HepG2 (cell line): ENCODE results near the gene B9D2. TPM values are rescaled to one million over a fixed set of nuclear protein-coding genes. Genes with fewer than 3 reads are reported as not detected.
A peak's percentile ranks its signal among the peaks of the same experiment; 100 is the strongest.

Experiments used
- ATAC-seq: fragments of 200-7000 bp; cut with Tn5 transposase; 3 replicates; pipeline ENCODE4 v1.9.1; 2020; ENCODE audit warnings: mild to moderate bottlenecking, moderate library complexity
- BruUV-seq: library from RNA; stranded (reverse); fragments of 400-500 nt; replicated peaks from 2 replicates; lab custom pipeline; 2021; lab: Mats Ljungman, UMichigan
- CTCF ChIA-PET: fragments of 300-600 bp; formaldehyde crosslinking; extraction: SDS; loops from one replicate; lab custom pipeline; 2021; ENCODE audit warnings: low total read pairs, inconsistent platforms, low intra/inter-chr PET ratio; lab: Yijun Ruan, JAX
- POLR2A ChIA-PET: fragments of 350-600 bp; sonication (Branson Sonifier 250); formaldehyde crosslinking; loops from one replicate; lab custom pipeline; 2020; ENCODE audit warnings: antibody characterized with exemption, inconsistent platforms; lab: Yijun Ruan, JAX
- DNase-seq: peaks from one replicate; pipeline ENCODE4 v3.0.0-alpha.2; 2015; ENCODE audit warnings: low spot score
- FAIRE-seq: peaks from 3 replicates; lab custom pipeline; 2011; peaks lifted over from hg19 to GRCh38; lab: Jason Lieb, UNC
- H2AFZ ChIP-seq: one replicate; pipeline ENCODE4 v1.6.1; 2011; ENCODE audit warnings: low read length, inconsistent platforms
- H3K27ac ChIP-seq: fragments of 300-600 bp; 3 replicates; pipeline ENCODE4 v1.8.0; 2011; ENCODE audit warnings: mixed run types, mild to moderate bottlenecking, mixed read lengths, low read length, inconsistent platforms; ENCODE audit not compliant: insufficient read depth; ENCODE audit errors: extremely low read length
- H3K27me3 ChIP-seq, 2 experiments: fragments of 200-600 bp in 1 of 2; 2 replicates in 1 of 2; 3 replicates in 1 of 2; pipeline versions ENCODE4 v1.6.0 to v1.8.0; 2011; ENCODE audit warnings: low read length in 2 of 2, mild to moderate bottlenecking in 2 of 2, moderate library complexity in 2 of 2, inconsistent platforms in 1 of 2; ENCODE audit not compliant: insufficient read depth in 2 of 2, control insufficient read depth in 1 of 2
- H3K36me3 ChIP-seq, 2 experiments: fragments of 200-600 bp in 1 of 2; replicated peaks in 1 of 2; 2 replicates in 1 of 2; 3 replicates in 1 of 2; pipeline versions ENCODE4 v1.5.1 to v1.8.0; 2011; ENCODE audit warnings: low read length in 2 of 2, inconsistent platforms in 1 of 2; ENCODE audit not compliant: insufficient read depth in 2 of 2, control insufficient read depth in 1 of 2
- H3K4me1 ChIP-seq: 2 replicates; pipeline ENCODE4 v1.5.1; 2012; ENCODE audit warnings: low read length, inconsistent platforms; ENCODE audit not compliant: insufficient read depth
- H3K4me2 ChIP-seq: 2 replicates; pipeline ENCODE4 v1.6.0; 2011; ENCODE audit warnings: low read depth, low read length, inconsistent platforms
- H3K4me3 ChIP-seq, 3 experiments: fragments of 200-600 bp in 1 of 3; sonication (generic), shearing (Covaris generic) in 1 of 3; replicated peaks in 1 of 3; 2 replicates each; pipeline ENCODE4 v1.5.1; 2011 to 2016; ENCODE audit warnings: low read length in 3 of 3, inconsistent platforms in 2 of 3, low read depth in 2 of 3, mild to moderate bottlenecking in 2 of 3, control low read depth in 1 of 3, mixed read lengths in 1 of 3; ENCODE audit not compliant: insufficient read depth in 1 of 3
- H3K79me2 ChIP-seq: one replicate; pipeline ENCODE4 v1.6.1; 2011; ENCODE audit warnings: low read length, inconsistent platforms; ENCODE audit not compliant: insufficient read depth
- H3K9ac ChIP-seq: 2 replicates; pipeline ENCODE4 v1.6.0; 2011; ENCODE audit warnings: mild to moderate bottlenecking, low read depth, low read length, inconsistent platforms; ENCODE audit not compliant: insufficient read depth
- H3K9me3 ChIP-seq: 2 replicates; pipeline ENCODE4 v1.5.1; 2012; ENCODE audit warnings: mild to moderate bottlenecking, low read length
- H4K20me1 ChIP-seq: 2 replicates; pipeline ENCODE4 v1.6.0; 2011; ENCODE audit warnings: inconsistent platforms, mild to moderate bottlenecking, low read length, moderate library complexity; ENCODE audit not compliant: insufficient read depth
- GATAD2A ChIP-seq: IDR thresholded peaks from 2 replicates; pipeline ENCODE4 v1.6.1; 2016
- HHEX ChIP-seq: IDR thresholded peaks from 2 replicates; pipeline ENCODE4 v1.6.1; 2016; ENCODE audit warnings: control low read depth
- MYC ChIP-seq: sonication (generic); formaldehyde crosslinking; IDR thresholded peaks from 2 replicates; pipeline ENCODE4 v1.9.0; 2021; ENCODE audit warnings: missing genetic modification reagents, borderline replicate concordance
- NR2C2 ChIP-seq: sonication (generic); formaldehyde crosslinking; IDR thresholded peaks from 2 replicates; pipeline ENCODE4 v1.4.0; 2020; ENCODE audit warnings: missing genetic modification reagents, mild to moderate bottlenecking, moderate library complexity, borderline replicate concordance
- SAFB2 ChIP-seq: sonication (generic); formaldehyde crosslinking; IDR thresholded peaks from 2 replicates; pipeline ENCODE4 v1.5.1; 2020; ENCODE audit warnings: missing genetic modification reagents, low read depth, mild to moderate bottlenecking, borderline replicate concordance
- SP1 ChIP-seq, 2 experiments: fragments of 450-650 bp in 1 of 2; sonication (generic) in 1 of 2; formaldehyde crosslinking in 1 of 2; IDR thresholded peaks; 2 replicates each; pipeline versions ENCODE4 v1.4.0 to v1.6.1; 2016 to 2020; ENCODE audit warnings: missing genetic modification reagents in 1 of 2
- SRY ChIP-seq: sonication (generic); formaldehyde crosslinking; IDR thresholded peaks from 2 replicates; pipeline ENCODE4 v1.8.0; 2022; ENCODE audit warnings: mild to moderate bottlenecking, missing genetic modification reagents
- TBL1XR1 ChIP-seq: fragments of 150-350 bp; IDR thresholded peaks from 2 replicates; pipeline ENCODE4 v1.6.1; 2014; ENCODE audit warnings: borderline replicate concordance, low read length; ENCODE audit not compliant: partially characterized antibody
- YEATS2 ChIP-seq: sonication (generic); formaldehyde crosslinking; IDR thresholded peaks from 2 replicates; pipeline ENCODE4 v1.4.0; 2020; ENCODE audit warnings: missing genetic modification reagents, borderline replicate concordance
- ZNF383 ChIP-seq: sonication (generic); formaldehyde crosslinking; IDR thresholded peaks from 2 replicates; pipeline ENCODE4 v1.4.0; 2020; ENCODE audit warnings: missing genetic modification reagents, mild to moderate bottlenecking, borderline replicate concordance
- ZNF431 ChIP-seq: sonication (generic); formaldehyde crosslinking; IDR thresholded peaks from 2 replicates; pipeline ENCODE4 v1.9.0; 2022; ENCODE audit warnings: missing genetic modification reagents, low read depth, mild to moderate bottlenecking, borderline replicate concordance
- ZNF589 ChIP-seq: sonication (generic); formaldehyde crosslinking; conservative IDR thresholded peaks from 2 replicates; pipeline ENCODE4 v1.8.0; 2022; ENCODE audit warnings: mild to moderate bottlenecking, moderate library complexity, missing genetic modification reagents
- ZNF761 ChIP-seq: sonication (generic); formaldehyde crosslinking; conservative IDR thresholded peaks from 2 replicates; pipeline ENCODE4 v1.4.0; 2020; ENCODE audit warnings: mild to moderate bottlenecking, missing genetic modification reagents
- WGBS: methylation state at CpG from one replicate; pipeline ENCODE4 v1.1.6; 2017; ENCODE audit warnings: low lambda C conversion rate; 5-methylcytosine and 5-hydroxymethylcytosine counted together
- in situ Hi-C: cut with HindIII; loops from 2 replicates; pipeline ENCODE4 v1.10.0; 2017; ENCODE audit warnings: low pct_unique_long_range_greater_than_20kb; ENCODE audit not compliant: extremely low pct_ligation_motif_present
- intact Hi-C: fragments of 100-400 bp; cut with micrococcal nuclease; formaldehyde crosslinking; loops from one replicate; pipeline ENCODE4 v1.10.0; 2022; ENCODE audit not compliant: unreplicated experiment
- polyA plus RNA-seq, 8 experiments: library from polyadenylated mRNA; depleted of rRNA in 3 of 8; stranded (reverse) in 7 of 8; unstranded in 1 of 8; fragments of >200 nt; fragmentation: Illumina TruSeq in 4 of 8; extraction: Trizol in 4 of 8; gene quantifications; 2 replicates each; pipeline versions ENCODE4 v1.2.1 to v1.2.3, GENCODE V29; 2011 to 2016; ENCODE audit warnings: low read depth in 4 of 8, missing spikeins in 1 of 8, mixed read lengths in 1 of 8; ENCODE audit not compliant: insufficient read depth in 1 of 8
- total RNA-seq, 5 experiments: library from RNA; depleted of rRNA; stranded (reverse); fragments of >200 nt; fragmentation: Illumina TruSeq; extraction: Trizol; gene quantifications; 2 replicates each; pipeline ENCODE4 v1.2.3, GENCODE V29; 2016; ENCODE audit warnings: low read depth in 1 of 5

B9D2 gene
- total and polyA plus RNA-seq, 2 of the 13 experiments (the other 11 are each of a cell fraction or from before 2014, with no cell fraction given), result 3.1 to 4.4 TPM

DNA sequence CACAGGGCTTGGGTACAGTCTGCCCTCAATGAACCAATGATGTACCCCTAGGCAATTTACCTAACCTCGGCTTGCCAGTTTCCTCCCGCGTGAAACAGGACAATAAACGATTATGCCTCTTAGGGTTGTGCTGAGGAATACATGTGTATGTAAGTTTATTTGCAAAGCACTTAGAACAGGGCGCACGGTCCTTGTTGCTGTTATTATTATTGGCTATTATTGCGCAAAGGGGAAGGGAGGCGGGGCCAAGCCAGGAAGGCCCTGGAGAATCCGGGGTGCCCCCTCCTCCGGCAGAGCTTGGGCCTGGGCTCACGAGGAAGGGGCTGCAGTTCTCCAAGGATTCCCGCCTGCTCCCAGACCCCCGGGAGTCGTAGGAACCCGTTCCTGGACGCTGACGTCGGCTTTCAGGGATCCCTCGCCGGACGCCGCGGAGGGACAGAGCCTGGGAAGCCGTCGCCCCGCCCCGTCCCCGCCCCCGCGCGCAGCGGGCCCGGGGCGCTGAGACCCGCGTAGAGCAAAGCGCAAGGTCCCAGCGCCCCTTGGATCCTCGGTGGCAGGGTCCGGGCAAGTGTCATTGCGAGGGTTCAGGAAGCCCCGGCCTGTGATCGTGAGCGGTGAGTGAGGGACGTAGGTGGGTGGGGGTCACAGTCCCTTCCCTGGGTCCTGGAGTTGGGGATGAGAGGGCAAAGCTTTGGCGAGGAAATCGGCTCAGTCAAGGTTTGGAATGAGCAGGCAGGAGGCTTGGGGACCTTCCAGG lies 12.5 kb upstream of the B9D2 start, which contains the start of gene TMEM91 (continued):
- no peak for TF ChIP-seq NR2C2 (CRISPR knock-in tag)
- no peak for TF ChIP-seq SRY (CRISPR knock-in tag)
- TF ChIP-seq YEATS2 (CRISPR knock-in tag), result peak; percentile 29; the same call in 1 of the 2 replicates
- 0 out of 2 replicates have a peak, but pooled peaks have one; percentile 44 for TF ChIP-seq SAFB2 (CRISPR knock-in tag)
- TF ChIP-seq, all 625 proteins: peak for 96

GRCh38 chr19:41373993-41374392 lies 10.0 kb upstream of the B9D2 start:
- intact Hi-C loops (no loop called here), in situ Hi-C loops (no loop called here)
- TF ChIP-seq SP1 (IDR thresholded peaks at IDR 0.05) (no peak), SP1 (CRISPR knock-in tag; IDR thresholded peaks at IDR 0.05) (no peak), SRY (CRISPR knock-in tag) (no peak), TBL1XR1 (no peak), HHEX (no peak), ZNF761 (CRISPR knock-in tag) (no peak), ZNF383 (CRISPR knock-in tag) (no peak), GATAD2A (CRISPR knock-in tag) (no peak), ZNF589 (no peak), ZNF431 (CRISPR knock-in tag) (no peak), MYC (CRISPR knock-in tag) (no peak)
- no peak overlapping the region for H2AFZ ChIP-seq
- ChIA-PET POLR2A (interaction anchor here (2.2 kb wide), 1 partner anchor 10 kb away, joined by 7 read pairs; the partner anchor contains the start of gene B9D2), CTCF (no interaction called here)
- H3K36me3 ChIP-seq, result no peaks in the 10 kb centered on the region; a peak in 2 of 5 replicates
- ATAC-seq (no peak), DNase-seq (no peak), FAIRE-seq (no peak)
- whole genome bisulfite sequencing, result 87% methylated on average over 12 of the region's 12 CpGs
- peaks cover 26% of the 10 kb centered on the region for H3K4me1 ChIP-seq
- no peaks in the 10 kb centered on the region for H4K20me1 ChIP-seq
- no peak overlapping the region for H3K4me3 ChIP-seq
- H3K4me2 ChIP-seq, result no peak overlapping the region
- no peaks in the 10 kb centered on the region for H3K79me2 ChIP-seq
- BruUV-seq, result no TSS peak
- H3K27ac ChIP-seq, result no peak overlapping the region
- H3K27me3 ChIP-seq, result no peaks in the 10 kb centered on the region
- H3K9me3 ChIP-seq, result no peaks in the 10 kb centered on the region
- H3K9ac ChIP-seq, result no peak overlapping the region
